HG03378 (cell line): ENCODE data around the gene KDM4C.
"Not testable (repeated sequence)": the region's sequence is repeated elsewhere in the genome, so short reads cannot be mapped to it uniquely, and the experiment has no call there.

Experiments used
- ATAC-seq: cut with Tn5 transposase; IDR thresholded peaks from one replicate; pipeline ENCODE4 v1.9.1; 2021; ENCODE audit warnings: mild to moderate bottlenecking, moderate library complexity; ENCODE audit not compliant: unreplicated experiment

The KDM4C gene

DNA sequence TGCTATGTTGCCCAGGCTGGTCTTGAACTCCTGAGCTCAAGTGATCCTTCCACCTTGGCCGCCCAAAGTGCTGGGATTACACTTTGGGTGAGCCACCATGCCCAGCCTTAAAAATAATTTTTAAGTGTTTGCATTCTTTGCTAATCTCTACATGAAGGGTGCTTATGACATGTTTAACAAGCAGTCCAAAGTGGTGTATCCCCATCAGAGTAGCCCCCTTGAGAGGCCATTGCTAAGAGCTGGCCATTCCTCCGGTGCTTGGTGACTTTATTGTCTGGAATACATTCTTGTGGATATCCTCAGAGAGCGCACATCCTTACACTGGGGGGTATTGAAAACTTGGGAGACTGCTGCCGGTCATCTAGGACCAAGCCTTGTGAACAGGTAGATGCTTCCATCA is 395.4 kb downstream of the KDM4C start:
- ATAC-seq = no peak

- ATAC-seq = no peak
These were observed 395.8 kb downstream of the KDM4C start for GRCh38 chr9:7153566-7153965.

GRCh38 chr9:7154003-7154619 is 396.3 kb downstream of the KDM4C start:
- ATAC-seq = no peak

- ATAC-seq = no peak
These were observed 396.9 kb downstream of the KDM4C start for GRCh38 chr9:7154650-7155049.

DNA sequence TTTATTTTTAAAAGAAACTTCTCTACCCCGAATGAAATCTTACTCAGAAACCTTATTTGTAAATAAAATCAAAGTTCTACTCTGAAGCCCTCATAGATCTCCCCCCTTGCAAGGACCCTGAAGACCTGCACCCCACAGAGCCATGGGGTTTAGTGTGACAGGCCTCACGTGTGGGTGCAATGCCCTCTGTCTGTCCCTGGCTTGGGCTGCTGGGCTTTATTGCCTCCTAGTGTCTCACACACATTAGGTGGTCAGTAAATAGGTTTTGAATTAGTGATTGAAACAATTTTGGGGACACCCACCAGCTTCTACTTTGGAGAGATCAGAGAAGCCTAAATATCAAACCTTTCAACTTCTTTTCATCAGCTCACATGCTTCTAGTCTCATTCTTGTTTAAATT is 403.7 kb downstream of the KDM4C start:
- ATAC-seq = no peak

DNA sequence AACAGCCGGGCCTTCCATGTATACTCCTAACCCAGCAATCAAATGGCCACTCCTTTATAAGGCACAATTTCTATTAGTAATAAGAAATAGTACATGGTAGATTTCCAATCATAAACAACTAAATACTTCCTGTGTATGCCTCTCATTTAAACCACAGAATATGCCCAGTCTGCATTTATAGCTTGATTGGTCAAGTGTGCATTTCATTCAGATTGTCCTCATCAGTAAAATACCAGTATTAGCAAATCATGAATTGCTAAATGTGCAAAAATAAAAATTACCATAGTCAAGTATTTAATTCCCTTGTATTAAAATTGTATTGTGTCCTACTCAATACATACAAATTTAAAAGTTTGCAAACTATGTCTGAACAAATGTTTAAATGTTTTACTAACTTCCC is 406.2 kb downstream of the KDM4C start:
- no peak for ATAC-seq

GRCh38 chr9:7164440-7165330 is 406.9 kb downstream of the KDM4C start:
- ATAC-seq = no peak

GRCh38 chr9:7165331-7165975 is 407.7 kb downstream of the KDM4C start:
- ATAC-seq = no peak

DNA sequence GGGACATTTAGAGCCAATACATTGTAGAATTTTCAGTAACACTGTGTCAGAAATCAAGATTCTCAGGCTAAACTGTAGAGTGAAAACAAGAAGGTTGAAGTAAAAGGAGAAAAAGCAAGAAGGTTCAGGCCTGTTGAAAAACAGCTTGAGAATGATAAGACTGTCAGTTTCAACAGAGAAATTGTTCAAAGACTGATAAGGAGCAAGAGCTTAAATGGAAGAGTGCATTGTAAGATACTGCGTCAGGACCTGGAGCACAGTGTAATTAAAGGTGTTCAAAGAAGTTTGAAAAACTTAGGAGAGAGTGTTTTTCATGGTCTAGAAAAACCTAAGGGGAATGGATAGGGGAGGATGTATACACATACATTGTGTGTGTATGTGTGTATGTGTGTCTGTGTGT is 408.3 kb downstream of the KDM4C start:
- no peak for ATAC-seq

- no peak for ATAC-seq
These were observed 412.1 kb downstream of the KDM4C start for GRCh38 chr9:7169717-7170389.

GRCh38 chr9:7171396-7172153 is 413.8 kb downstream of the KDM4C start:
- no peak for ATAC-seq

GRCh38 chr9:7172154-7173115 is 414.7 kb downstream of the KDM4C start:
- ATAC-seq = no peak

GRCh38 chr9:7173139-7173538 is 415.4 kb downstream of the KDM4C start:
- ATAC-seq = no peak

- no peak for ATAC-seq
These were observed 416.5 kb downstream of the KDM4C start for GRCh38 chr9:7174301-7174700.

DNA sequence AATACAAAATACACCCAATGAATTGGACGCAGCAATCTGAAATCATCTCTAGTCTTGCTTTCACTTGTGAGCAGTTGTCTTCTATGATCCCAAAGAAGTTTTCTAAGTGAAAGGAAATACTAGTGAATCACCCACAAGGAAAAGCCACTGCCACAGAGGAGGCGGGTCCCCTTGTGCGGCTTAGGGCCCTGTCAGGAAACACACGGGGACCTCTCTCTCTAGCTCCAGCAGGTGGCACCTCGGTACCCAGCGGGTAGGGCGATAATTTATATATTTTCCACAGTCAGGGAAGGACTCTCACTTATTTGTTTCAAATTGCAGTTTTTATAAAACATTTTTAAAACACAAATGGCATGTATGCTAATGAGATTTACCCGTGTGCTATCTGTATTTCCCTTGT is 417.1 kb downstream of the KDM4C start:
- no peak for ATAC-seq

- ATAC-seq = no peak
These were observed 418.8 kb downstream of the KDM4C start for GRCh38 chr9:7176561-7176960.

DNA sequence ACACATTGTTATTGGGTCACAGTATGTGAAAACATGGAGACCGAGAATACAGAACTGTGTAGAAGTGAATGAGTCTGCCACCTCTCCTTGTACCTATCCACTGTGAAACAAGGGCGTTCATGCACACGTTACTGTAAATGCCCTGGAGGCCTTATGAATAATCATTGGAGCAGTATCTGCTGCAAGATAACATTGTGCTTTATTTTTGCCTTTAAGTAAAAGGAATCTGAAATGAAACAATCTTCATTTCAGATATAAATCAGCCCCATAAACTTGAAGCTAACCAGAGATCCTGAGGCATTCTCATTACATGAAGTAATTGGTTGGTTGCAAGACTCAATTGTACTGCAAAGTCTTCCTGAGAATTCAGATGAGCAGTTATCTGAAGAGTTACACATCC is 419.6 kb downstream of the KDM4C start:
- ATAC-seq = no peak

DNA sequence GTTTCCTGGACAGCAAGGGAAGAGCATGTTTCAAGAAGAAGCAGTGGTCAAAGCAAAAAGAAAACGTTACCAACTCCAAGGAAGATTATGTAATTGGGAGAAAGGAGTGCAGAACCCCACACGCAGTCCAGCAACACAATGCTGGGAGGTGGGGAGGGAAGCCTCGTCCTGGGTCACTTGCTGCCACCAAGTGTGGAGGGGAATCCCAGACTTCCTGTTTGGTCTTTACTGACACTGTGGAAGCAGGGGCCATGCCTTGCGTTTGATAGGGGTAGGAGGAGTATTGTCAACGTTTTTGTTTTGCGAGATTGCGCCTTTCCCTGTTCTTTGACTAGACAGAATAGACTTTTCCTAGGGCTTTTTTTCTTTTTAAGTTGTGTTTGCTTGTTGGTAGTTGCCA is 421.0 kb downstream of the KDM4C start:
- ATAC-seq = no peak

DNA sequence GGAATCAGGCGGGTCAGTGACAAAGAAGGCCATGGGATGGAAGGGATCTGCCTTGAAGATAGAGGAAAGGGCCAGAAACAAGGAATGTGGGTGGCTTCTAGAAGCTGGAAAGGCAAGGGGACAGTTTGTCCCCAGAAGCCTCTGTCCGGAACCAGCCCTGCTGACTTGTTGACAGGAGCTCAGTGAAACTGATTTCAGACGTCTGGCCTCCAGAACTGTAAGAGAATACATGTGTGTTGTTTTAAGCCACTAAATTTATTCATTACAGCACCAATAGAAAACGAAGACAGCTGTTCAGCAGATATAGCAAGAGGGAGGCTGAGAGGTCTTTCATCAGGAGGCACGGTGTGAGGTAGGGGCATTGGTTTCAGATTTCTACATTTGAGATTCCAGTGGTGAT is 422.5 kb downstream of the KDM4C start:
- no peak for ATAC-seq

DNA sequence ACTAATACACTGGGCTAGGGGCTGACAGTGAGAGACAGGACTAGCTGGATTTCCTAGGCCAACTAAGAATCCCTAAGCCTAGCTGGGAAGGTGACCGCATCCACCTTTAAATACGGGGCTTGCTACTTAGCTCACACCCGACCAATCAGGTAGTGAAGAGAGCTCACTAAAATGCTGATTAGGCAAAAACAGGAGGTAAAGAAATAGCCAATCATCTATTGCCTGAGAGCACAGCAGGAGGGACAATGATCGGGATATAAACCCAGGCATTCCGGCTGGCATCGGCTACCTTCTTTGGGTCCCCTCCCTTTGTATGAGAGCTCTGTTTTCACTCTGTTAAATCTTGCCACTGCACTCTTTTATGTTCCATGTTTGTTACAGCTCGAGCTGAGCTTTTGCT is 425.4 kb downstream of the KDM4C start:
- not testable (repeated sequence) for ATAC-seq
